ENCODE results near the gene FAM151A. TPM values are rescaled to one million over a fixed set of nuclear protein-coding genes. Genes with fewer than 3 reads are reported as not detected.

FAM151A gene
- total RNA-seq, 4 donors from 2014 or later = not detected

DNA sequence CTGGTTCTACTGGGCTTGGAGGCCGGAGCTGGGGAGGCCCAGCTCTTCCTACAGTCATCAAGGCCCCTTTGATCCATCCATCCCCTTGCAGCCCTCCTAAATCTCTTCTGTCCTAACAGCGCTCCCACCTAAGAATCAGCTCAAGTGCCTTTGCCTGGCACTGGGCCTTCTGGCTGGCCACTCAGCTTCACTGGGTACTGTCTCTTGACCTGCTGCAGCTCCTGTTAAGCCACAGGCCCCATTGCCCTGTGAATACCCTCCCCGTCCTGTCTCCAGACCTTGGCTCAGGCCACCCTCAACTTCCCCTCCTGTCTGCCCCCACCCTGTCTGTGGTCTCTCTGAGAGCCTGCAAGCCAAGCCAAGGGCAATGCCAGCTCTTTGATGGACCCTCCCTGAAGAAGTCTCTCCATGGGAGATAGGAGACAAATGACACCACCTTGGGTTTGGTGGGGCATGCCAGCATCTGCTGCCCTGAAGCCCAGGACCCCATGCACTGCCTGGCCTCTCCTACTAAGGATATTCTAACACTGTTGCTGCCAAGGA is 27.3 kb downstream of the FAM151A start:
- in situ Hi-C loops (cut with MboI; ENCODE audit: low sequenced_read_pairs in 4 of 4) (no loop called here), intact Hi-C loops (cut with DNase I; ENCODE audit: low total_unique reads) (no loop called here)
- no peak for TF ChIP-seq CTCF (IDR thresholded peaks at IDR 0.05 in 4 of 5, conservative IDR thresholded peaks at IDR 0.05 in 1 of 5)
- no peak for TF ChIP-seq POLR2A (IDR thresholded peaks at IDR 0.05)
- DNase-seq (no peak), ATAC-seq (no peak)
- Histone ChIP-seq H3K27me3 (no peaks in the 10 kb centered on the region), H3K27ac (no peak overlapping the region), H3K4me1 (no peaks in the 10 kb centered on the region), H3K9me3 (no peaks in the 10 kb centered on the region), H3K4me3 (no peak overlapping the region), H3K36me3 (no peaks in the 10 kb centered on the region)

GRCh38 chr1:54594463-54594862 is 28.9 kb downstream of the FAM151A start:
- in situ Hi-C loops (cut with MboI; ENCODE audit: low sequenced_read_pairs in 4 of 4) (no loop called here), intact Hi-C loops (cut with DNase I; ENCODE audit: low total_unique reads) (no loop called here)
- DNase-seq = no peak
- Histone ChIP-seq H3K4me1 (no peaks in the 10 kb centered on the region), H3K9me3 (no peaks in the 10 kb centered on the region), H3K27me3 (no peaks in the 10 kb centered on the region), H3K4me3 (no peak overlapping the region), H3K36me3 (no peaks in the 10 kb centered on the region), H3K27ac (no peak overlapping the region)
- no peak for ATAC-seq
- TF ChIP-seq POLR2A (IDR thresholded peaks at IDR 0.05) (no peak), CTCF (IDR thresholded peaks at IDR 0.05 in 4 of 5, conservative IDR thresholded peaks at IDR 0.05 in 1 of 5) (no peak)

- intact Hi-C loops (cut with DNase I; ENCODE audit: low total_unique reads) (no loop called here), in situ Hi-C loops (cut with MboI; ENCODE audit: low sequenced_read_pairs in 4 of 4) (no loop called here)
- TF ChIP-seq CTCF (IDR thresholded peaks at IDR 0.05 in 4 of 5, conservative IDR thresholded peaks at IDR 0.05 in 1 of 5) (no peak), POLR2A (IDR thresholded peaks at IDR 0.05) (no peak)
- no peak overlapping the region for H3K4me3 ChIP-seq
- no peaks in the 10 kb centered on the region for H3K9me3 ChIP-seq
- no peaks in the 10 kb centered on the region for H3K27me3 ChIP-seq
- no peak for DNase-seq
- H3K4me1 ChIP-seq = no peaks in the 10 kb centered on the region
- no peaks in the 10 kb centered on the region for H3K36me3 ChIP-seq
- no peak for ATAC-seq
- H3K27ac ChIP-seq = no peak overlapping the region
Measured at GRCh38 chr1:54593571-54594160, 29.7 kb downstream of the FAM151A start.

DNA sequence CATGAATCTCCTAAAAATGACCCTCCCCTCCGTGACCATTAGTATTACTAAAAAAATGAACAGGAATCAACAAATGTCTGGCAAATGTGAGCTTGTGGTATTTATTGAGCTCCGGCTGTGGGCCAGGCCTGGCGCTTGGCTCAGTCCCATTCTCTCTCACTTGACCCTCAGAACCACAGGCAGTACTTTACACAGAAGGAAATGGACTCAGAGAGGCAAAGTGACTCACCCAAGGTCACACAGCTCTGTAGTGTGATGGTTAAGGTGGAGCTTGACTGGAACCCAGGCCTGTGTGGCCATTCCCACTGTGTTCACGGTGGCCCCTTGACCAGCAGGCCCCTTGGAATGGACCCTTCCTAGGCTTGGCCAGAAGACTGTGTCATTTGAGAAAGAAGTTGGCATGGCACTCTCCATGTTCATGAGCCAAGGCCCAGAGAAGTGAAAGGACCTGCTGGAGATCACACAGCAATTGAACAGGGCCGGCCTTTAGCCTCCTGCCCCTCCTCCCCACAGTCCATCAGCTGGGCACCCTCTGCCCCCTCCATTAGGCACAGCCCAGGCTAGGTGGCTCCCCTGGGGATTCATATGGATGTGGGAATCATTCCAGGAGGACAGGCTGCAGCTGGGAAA is 32.1 kb downstream of the FAM151A start:
- peaks cover 0 to under 1% of the 10 kb centered on the region in 2 donors for H3K4me1 ChIP-seq
- no peak overlapping the region for H3K4me3 ChIP-seq
- in situ Hi-C loops (cut with MboI; ENCODE audit: low sequenced_read_pairs in 4 of 4) (no loop called here), intact Hi-C loops (cut with DNase I; ENCODE audit: low total_unique reads) (no loop called here)
- H3K27me3 ChIP-seq = no peaks in the 10 kb centered on the region
- no peak for DNase-seq
- no peaks in the 10 kb centered on the region for H3K36me3 ChIP-seq
- no peaks in the 10 kb centered on the region for H3K9me3 ChIP-seq
- no peak for ATAC-seq
- TF ChIP-seq POLR2A (IDR thresholded peaks at IDR 0.05) (no peak), CTCF (IDR thresholded peaks at IDR 0.05 in 4 of 5, conservative IDR thresholded peaks at IDR 0.05 in 1 of 5) (no peak)
- no peak overlapping the region for H3K27ac ChIP-seq

Measured in gastrocnemius medialis (tissue), 4 donors.